ENCODE results near the gene CPNE4. TPM values are rescaled to one million over a fixed set of nuclear protein-coding genes. Genes with fewer than 3 reads are reported as not detected.

CPNE4 gene
- total and polyA plus RNA-seq, 4 donors = 0.02 to 1.6 (median 0.29) TPM

- no peaks in the 10 kb centered on the region for H3K27me3 ChIP-seq (ENCODE audit: control insufficient read depth in 3 of 3, insufficient read depth in 3 of 3, low read length in 2 of 3)
- H3K4me1 ChIP-seq (ENCODE audit: control insufficient read depth in 5 of 5, insufficient read depth in 5 of 5, low read length in 5 of 5) = peaks cover 0 to 2% (median 0%) of the 10 kb centered on the region in 5 donors
- no peak overlapping the region for H3K27ac ChIP-seq (ENCODE audit: low read depth in 1 of 2, low read length in 1 of 2)
- no peaks in the 10 kb centered on the region for H3K36me3 ChIP-seq (ENCODE audit: control insufficient read depth in 4 of 4, insufficient read depth in 4 of 4, low read length in 4 of 4)
- no peak for TF ChIP-seq CTCF (IDR thresholded peaks at IDR 0.05; ENCODE audit: control extremely low read depth, extremely low read depth)
- no peak overlapping the region for H3K4me3 ChIP-seq
- peaks cover 0 to 3% (median 0%) of the 10 kb centered on the region in 4 donors for H3K9me3 ChIP-seq (ENCODE audit: control insufficient read depth in 4 of 4, insufficient read depth in 3 of 4, low read length in 3 of 4)
- no peak for ATAC-seq (ENCODE audit: insufficient read depth, low FRiP score)
- no peak overlapping the region for H3K9ac ChIP-seq (ENCODE audit: insufficient read depth in 1 of 2, low read length in 2 of 2)
- DNase-seq = no peak
Measured at GRCh38 chr3:132009241-132009640, 25.6 kb downstream of the CPNE4 start.

GRCh38 chr3:132008837-132009236 is 26.0 kb downstream of the CPNE4 start:
- H3K9me3 ChIP-seq (ENCODE audit: control insufficient read depth in 4 of 4, insufficient read depth in 3 of 4, low read length in 3 of 4) = no peaks in the 10 kb centered on the region
- TF ChIP-seq CTCF (IDR thresholded peaks at IDR 0.05; ENCODE audit: control extremely low read depth, extremely low read depth) = no peak
- no peak overlapping the region for H3K4me3 ChIP-seq
- no peaks in the 10 kb centered on the region for H3K27me3 ChIP-seq (ENCODE audit: control insufficient read depth in 3 of 3, insufficient read depth in 3 of 3, low read length in 2 of 3)
- no peak overlapping the region for H3K27ac ChIP-seq (ENCODE audit: low read depth in 1 of 2, low read length in 1 of 2)
- H3K4me1 ChIP-seq (ENCODE audit: control insufficient read depth in 5 of 5, insufficient read depth in 5 of 5, low read length in 5 of 5) = peaks cover 0 to 2% (median 0%) of the 10 kb centered on the region in 5 donors
- DNase-seq = no peak
- no peak overlapping the region for H3K9ac ChIP-seq (ENCODE audit: insufficient read depth in 1 of 2, low read length in 2 of 2)
- ATAC-seq (ENCODE audit: insufficient read depth, low FRiP score) = no peak
- no peaks in the 10 kb centered on the region for H3K36me3 ChIP-seq (ENCODE audit: control insufficient read depth in 4 of 4, insufficient read depth in 4 of 4, low read length in 4 of 4)
- 27 to 35% methylated on average over 2 of the region's 2 CpGs for WGBS, 2 donors

GRCh38 chr3:132007617-132008016 is 27.2 kb downstream of the CPNE4 start:
- no peak for ATAC-seq (ENCODE audit: insufficient read depth, low FRiP score)
- WGBS, 2 donors = 4 to 52% methylated on average over 1 of the region's 1 CpG
- no peak overlapping the region for H3K27ac ChIP-seq (ENCODE audit: low read depth in 1 of 2, low read length in 1 of 2)
- H3K27me3 ChIP-seq (ENCODE audit: control insufficient read depth in 3 of 3, insufficient read depth in 3 of 3, low read length in 2 of 3) = no peaks in the 10 kb centered on the region
- H3K4me3 ChIP-seq = no peak overlapping the region
- H3K4me1 ChIP-seq (ENCODE audit: control insufficient read depth in 5 of 5, insufficient read depth in 5 of 5, low read length in 5 of 5) = peaks cover 0 to 2% (median 0%) of the 10 kb centered on the region in 5 donors
- H3K36me3 ChIP-seq (ENCODE audit: control insufficient read depth in 4 of 4, insufficient read depth in 4 of 4, low read length in 4 of 4) = no peaks in the 10 kb centered on the region
- no peak for TF ChIP-seq CTCF (IDR thresholded peaks at IDR 0.05; ENCODE audit: control extremely low read depth, extremely low read depth)
- no peaks in the 10 kb centered on the region for H3K9me3 ChIP-seq (ENCODE audit: control insufficient read depth in 4 of 4, insufficient read depth in 3 of 4, low read length in 3 of 4)
- H3K9ac ChIP-seq (ENCODE audit: insufficient read depth in 1 of 2, low read length in 2 of 2) = no peak overlapping the region
- no peak for DNase-seq

GRCh38 chr3:132006605-132007204 is 28.1 kb downstream of the CPNE4 start:
- 30 to 32% methylated on average over 3 of the region's 3 CpGs for WGBS, 2 donors
- DNase-seq (peak in 1 of 3 donors; percentile 12), ATAC-seq (ENCODE audit: insufficient read depth, low FRiP score) (no peak)
- H3K36me3 ChIP-seq (ENCODE audit: control insufficient read depth in 4 of 4, insufficient read depth in 4 of 4, low read length in 4 of 4) = no peaks in the 10 kb centered on the region
- no peak for TF ChIP-seq CTCF (IDR thresholded peaks at IDR 0.05; ENCODE audit: control extremely low read depth, extremely low read depth)
- H3K27me3 ChIP-seq (ENCODE audit: control insufficient read depth in 3 of 3, insufficient read depth in 3 of 3, low read length in 2 of 3) = no peaks in the 10 kb centered on the region
- no peaks in the 10 kb centered on the region for H3K9me3 ChIP-seq (ENCODE audit: control insufficient read depth in 4 of 4, insufficient read depth in 3 of 4, low read length in 3 of 4)
- H3K4me3 ChIP-seq = no peak overlapping the region
- H3K4me1 ChIP-seq (ENCODE audit: control insufficient read depth in 5 of 5, insufficient read depth in 5 of 5, low read length in 5 of 5) = peaks cover 0 to 2% (median 0%) of the 10 kb centered on the region in 5 donors
- no peak overlapping the region for H3K27ac ChIP-seq (ENCODE audit: low read depth in 1 of 2, low read length in 1 of 2)
- no peak overlapping the region for H3K9ac ChIP-seq (ENCODE audit: insufficient read depth in 1 of 2, low read length in 2 of 2)

Measured in lung (tissue), 12 donors.